GM12864 (cell line): ENCODE results near the gene ARCN1.
A peak's percentile ranks its signal among the peaks of the same experiment; 100 is the strongest.
"Not testable (repeated sequence)": the region's sequence is repeated elsewhere in the genome, so short reads cannot be mapped to it uniquely, and the experiment has no call there.

Experiments
- DNase-seq: peaks from one replicate; pipeline ENCODE4 v3.0.0-alpha.2; 2011; ENCODE audit warnings: low read depth
- H3K4me3 ChIP-seq: 2 replicates; pipeline ENCODE4 v1.5.1; 2011; ENCODE audit warnings: mild to moderate bottlenecking, low read depth, low read length, control low read depth
- CTCF ChIP-seq: IDR thresholded peaks from 2 replicates; pipeline ENCODE4 v1.5.1; 2011; ENCODE audit warnings: low read depth, mild to moderate bottlenecking, moderate library complexity, low read length, control low read depth, inconsistent platforms; ENCODE audit errors: missing control alignments

Gene ARCN1

GRCh38 chr11:118594984-118595383 is 22.8 kb downstream of the ARCN1 start:
- not testable (repeated sequence) for H3K4me3 ChIP-seq, DNase-seq
- peak; percentile 51 for TF ChIP-seq CTCF

- DNase-seq: no peak
- no peak overlapping the region for H3K4me3 ChIP-seq
- TF ChIP-seq CTCF: no peak
Observed at GRCh38 chr11:118596224-118597146, 24.3 kb downstream of the ARCN1 start.

GRCh38 chr11:118597556-118597955 is 25.3 kb downstream of the ARCN1 start:
- H3K4me3 ChIP-seq: no peak overlapping the region
- no peak for DNase-seq
- TF ChIP-seq CTCF: no peak

- no peak overlapping the region for H3K4me3 ChIP-seq
Observed at GRCh38 chr11:118602331-118602730, 30.1 kb downstream of the ARCN1 start.

GRCh38 chr11:118603709-118604108 is 31.5 kb downstream of the ARCN1 start:
- H3K4me3 ChIP-seq, DNase-seq: not testable (repeated sequence)

More at GRCh38 chr11:118602331-118602730, 30.1 kb downstream of the ARCN1 start:
- DNase-seq: no peak
- TF ChIP-seq CTCF: no peak

- DNase-seq: no peak
- no peak overlapping the region for H3K4me3 ChIP-seq
- no peak for TF ChIP-seq CTCF
Observed at GRCh38 chr11:118604566-118604965, 32.4 kb downstream of the ARCN1 start.

- TF ChIP-seq CTCF: no peak
- no peak overlapping the region for H3K4me3 ChIP-seq
- DNase-seq: no peak
Observed at GRCh38 chr11:118605116-118605867, 33.1 kb downstream of the ARCN1 start.
